ENCODE measurements around the gene SCN9A.
"Not testable (repeated sequence)": the region's sequence is repeated elsewhere in the genome, so short reads cannot be mapped to it uniquely, and the experiment has no call there.

Gene SCN9A

DNA sequence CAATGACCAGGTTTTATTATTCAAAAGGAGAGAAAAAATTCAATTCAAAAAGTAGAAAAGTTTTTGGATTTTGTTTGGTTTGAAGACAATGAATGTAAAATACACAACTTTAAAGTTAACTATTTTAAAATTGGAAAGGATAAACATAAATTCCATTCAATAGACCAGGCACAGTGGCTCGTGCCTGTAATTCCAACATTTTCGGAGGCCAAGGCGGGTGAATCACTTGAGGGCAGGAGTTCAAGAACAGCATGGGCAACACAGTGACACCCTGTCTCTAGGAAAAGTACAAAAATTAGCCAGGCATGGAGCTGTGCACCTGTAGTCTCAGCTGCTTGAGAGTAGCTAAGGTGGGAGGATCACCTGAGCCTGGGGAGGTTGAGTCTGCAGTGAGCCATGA is 54.7 kb downstream of the SCN9A start:
- no peak overlapping the region for H3K23ac ChIP-seq (ENCODE audit: low read length in 2 of 2)
- H3K4ac ChIP-seq (ENCODE audit: low read depth in 1 of 2, low read length in 2 of 2): no peak overlapping the region
- no peak overlapping the region for H3K14ac ChIP-seq (ENCODE audit: low read length in 2 of 2)
- no peaks in the 10 kb centered on the region for H3K27me3 ChIP-seq (ENCODE audit: control insufficient read depth in 1 of 2, insufficient read depth in 1 of 2, low read length in 2 of 2)
- H3K79me1 ChIP-seq (replicated peaks; ENCODE audit: low read length, poor library complexity, severe bottlenecking): no peaks in the 10 kb centered on the region
- H3K18ac ChIP-seq (ENCODE audit: low read depth in 1 of 2, low read length in 2 of 2): no peak overlapping the region
- H2AFZ ChIP-seq (ENCODE audit: low read depth, low read length): no peak overlapping the region
- no peak overlapping the region for H3K4me3 ChIP-seq (ENCODE audit: insufficient read depth in 1 of 2, low read depth in 1 of 2, low read length in 2 of 2)
- H3K27ac ChIP-seq (ENCODE audit: low read length, poor library complexity, severe bottlenecking): no peak overlapping the region
- H3K9ac ChIP-seq (ENCODE audit: low read length): no peak overlapping the region
- H2BK5ac ChIP-seq (ENCODE audit: low read depth, low read length, poor library complexity, severe bottlenecking): no peak overlapping the region
- H4K91ac ChIP-seq (ENCODE audit: low read length): no peak overlapping the region
- H2BK12ac ChIP-seq (ENCODE audit: low read length in 2 of 2): no peak overlapping the region
- H2BK15ac ChIP-seq (ENCODE audit: low read depth, poor library complexity, severe bottlenecking): no peak overlapping the region
- no peak overlapping the region for H2BK120ac ChIP-seq (ENCODE audit: low read depth, low read length)
- no peaks in the 10 kb centered on the region for H3K36me3 ChIP-seq (ENCODE audit: control insufficient read depth in 1 of 2, insufficient read depth in 2 of 2, low read depth in 1 of 2, low read length in 2 of 2)
- H3K9me3 ChIP-seq (ENCODE audit: control insufficient read depth, low read length): no peaks in the 10 kb centered on the region
- no peak overlapping the region for H4K8ac ChIP-seq (ENCODE audit: low read length)
- DNase-seq: no peak
- H3K4me1 ChIP-seq (ENCODE audit: control insufficient read depth, insufficient read depth, low read depth, low read length): no peaks in the 10 kb centered on the region
- no peak overlapping the region for H2AK5ac ChIP-seq (ENCODE audit: low read length, severe bottlenecking)
- 94% methylated on average over 3 of the region's 3 CpGs for WGBS
- no peak overlapping the region for H3K4me2 ChIP-seq (ENCODE audit: low read length, poor library complexity, severe bottlenecking)

DNA sequence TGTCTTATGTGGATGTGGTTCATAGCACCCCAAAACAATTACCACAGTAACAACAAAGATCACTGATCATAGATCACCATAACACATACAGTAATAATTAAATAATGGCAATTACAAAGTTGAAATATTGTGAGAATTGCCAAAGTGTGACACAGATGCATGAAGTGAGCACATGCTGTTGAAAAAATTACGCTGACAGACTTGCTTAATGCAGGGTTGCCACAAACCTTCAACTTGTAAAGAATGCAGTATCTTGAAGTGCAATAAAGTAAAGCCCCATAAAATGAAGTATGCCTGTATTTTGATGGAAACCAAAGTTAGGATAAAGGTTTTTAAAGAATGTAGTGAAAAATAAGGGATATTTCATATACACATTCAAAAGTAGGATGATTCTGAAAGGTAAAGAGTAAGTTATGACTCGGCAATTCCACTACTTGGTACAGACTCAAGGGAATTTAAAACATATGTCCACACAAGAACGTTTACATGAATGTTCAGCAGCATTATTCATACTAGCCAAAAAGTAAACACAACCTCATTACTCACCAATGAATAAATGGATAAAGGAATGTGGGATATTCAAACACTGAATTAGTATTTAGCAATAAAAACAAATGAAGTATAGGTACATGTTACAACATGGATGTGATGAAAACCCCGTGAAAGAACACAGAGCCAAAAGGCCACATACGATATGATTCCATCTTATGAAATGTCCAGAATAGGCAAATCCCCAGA is 61.6 kb downstream of the SCN9A start:
- no peak overlapping the region for H2AFZ ChIP-seq (ENCODE audit: low read depth, low read length)
- no peak overlapping the region for H3K4me3 ChIP-seq (ENCODE audit: insufficient read depth in 1 of 2, low read depth in 1 of 2, low read length in 2 of 2)
- peak; percentile 71 for DNase-seq
- no peak overlapping the region for H2BK15ac ChIP-seq (ENCODE audit: low read depth, poor library complexity, severe bottlenecking)
- no peak overlapping the region for H2BK5ac ChIP-seq (ENCODE audit: low read depth, low read length, poor library complexity, severe bottlenecking)
- no peak overlapping the region for H2AK5ac ChIP-seq (ENCODE audit: low read length, severe bottlenecking)
- H3K9ac ChIP-seq (ENCODE audit: low read length): no peak overlapping the region
- H3K18ac ChIP-seq (ENCODE audit: low read depth in 1 of 2, low read length in 2 of 2): no peak overlapping the region
- no peak overlapping the region for H3K4ac ChIP-seq (ENCODE audit: low read depth in 1 of 2, low read length in 2 of 2)
- WGBS: 37% methylated on average over 2 of the region's 5 CpGs
- no peaks in the 10 kb centered on the region for H3K36me3 ChIP-seq (ENCODE audit: control insufficient read depth in 1 of 2, insufficient read depth in 2 of 2, low read depth in 1 of 2, low read length in 2 of 2)
- H3K9me3 ChIP-seq (ENCODE audit: control insufficient read depth, low read length): no peaks in the 10 kb centered on the region
- no peak overlapping the region for H3K27ac ChIP-seq (ENCODE audit: low read length, poor library complexity, severe bottlenecking)
- H3K27me3 ChIP-seq (ENCODE audit: control insufficient read depth in 1 of 2, insufficient read depth in 1 of 2, low read length in 2 of 2): no peaks in the 10 kb centered on the region
- no peak overlapping the region for H4K8ac ChIP-seq (ENCODE audit: low read length)
- H3K79me1 ChIP-seq (replicated peaks; ENCODE audit: low read length, poor library complexity, severe bottlenecking): no peaks in the 10 kb centered on the region
- H3K23ac ChIP-seq (ENCODE audit: low read length in 2 of 2): no peak overlapping the region
- no peak overlapping the region for H2BK12ac ChIP-seq (ENCODE audit: low read length in 2 of 2)
- no peaks in the 10 kb centered on the region for H3K4me1 ChIP-seq (ENCODE audit: control insufficient read depth, insufficient read depth, low read depth, low read length)
- no peak overlapping the region for H3K14ac ChIP-seq (ENCODE audit: low read length in 2 of 2)
- no peak overlapping the region for H3K4me2 ChIP-seq (ENCODE audit: low read length, poor library complexity, severe bottlenecking)
- no peak overlapping the region for H4K91ac ChIP-seq (ENCODE audit: low read length)
- H2BK120ac ChIP-seq (ENCODE audit: low read depth, low read length): no peak overlapping the region

DNA sequence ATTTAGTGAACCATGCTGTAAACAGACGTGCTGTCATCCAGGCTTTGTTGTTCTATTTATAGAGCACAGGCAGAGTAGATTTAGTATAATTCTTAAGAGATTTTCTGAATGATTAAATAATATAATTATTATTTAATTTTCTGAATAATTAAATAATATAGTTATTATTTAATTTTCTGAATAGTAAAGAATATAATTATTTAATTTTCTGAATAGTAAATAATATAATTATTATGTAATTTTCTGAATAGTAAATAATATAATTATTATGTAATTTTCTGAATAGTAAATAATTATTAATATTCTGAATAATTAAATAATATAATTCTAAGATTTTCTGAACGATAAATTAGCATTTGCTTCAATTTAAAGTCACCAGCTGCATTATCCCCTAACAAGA is 62.9 kb downstream of the SCN9A start:
- not testable (repeated sequence) for H3K23ac ChIP-seq (ENCODE audit: low read length in 2 of 2); H4K91ac ChIP-seq (ENCODE audit: low read length); H3K27me3 ChIP-seq (ENCODE audit: control insufficient read depth in 1 of 2, insufficient read depth in 1 of 2, low read length in 2 of 2)

DNA sequence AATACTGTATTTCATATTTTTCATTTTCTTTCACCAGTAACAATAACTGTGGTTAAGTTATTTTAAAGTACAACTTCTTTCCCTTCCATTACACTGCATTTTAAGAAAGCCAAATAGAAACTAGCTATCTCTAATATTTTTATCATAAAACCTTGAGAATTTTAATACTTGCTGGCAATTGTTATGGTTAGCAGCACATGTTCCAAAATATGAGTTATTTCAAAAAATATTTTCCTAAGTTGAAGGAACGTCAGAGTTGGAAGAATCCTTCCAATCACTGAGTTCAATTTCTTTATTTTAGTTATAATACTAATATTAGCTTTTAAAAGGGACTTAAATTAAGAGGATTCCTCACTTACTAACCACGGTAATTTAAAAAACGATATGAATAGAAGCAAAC is 68.4 kb downstream of the SCN9A start:
- Histone ChIP-seq H3K23ac (ENCODE audit: low read length in 2 of 2) (no peak overlapping the region), H3K9me3 (ENCODE audit: control insufficient read depth, low read length) (no peaks in the 10 kb centered on the region), H2AK5ac (ENCODE audit: low read length, severe bottlenecking) (no peak overlapping the region), H3K27ac (ENCODE audit: low read length, poor library complexity, severe bottlenecking) (no peak overlapping the region), H2BK15ac (ENCODE audit: low read depth, poor library complexity, severe bottlenecking) (no peak overlapping the region), H2AFZ (ENCODE audit: low read depth, low read length) (no peak overlapping the region), H3K4me1 (ENCODE audit: control insufficient read depth, insufficient read depth, low read depth, low read length) (no peaks in the 10 kb centered on the region), H2BK120ac (ENCODE audit: low read depth, low read length) (no peak overlapping the region), H3K79me1 (replicated peaks; ENCODE audit: low read length, poor library complexity, severe bottlenecking) (no peaks in the 10 kb centered on the region), H3K4me3 (ENCODE audit: insufficient read depth in 1 of 2, low read depth in 1 of 2, low read length in 2 of 2) (no peak overlapping the region), H3K14ac (ENCODE audit: low read length in 2 of 2) (no peak overlapping the region), H3K36me3 (ENCODE audit: control insufficient read depth in 1 of 2, insufficient read depth in 2 of 2, low read depth in 1 of 2, low read length in 2 of 2) (no peaks in the 10 kb centered on the region), H2BK5ac (ENCODE audit: low read depth, low read length, poor library complexity, severe bottlenecking) (no peak overlapping the region), H3K27me3 (ENCODE audit: control insufficient read depth in 1 of 2, insufficient read depth in 1 of 2, low read length in 2 of 2) (no peaks in the 10 kb centered on the region), H3K4me2 (ENCODE audit: low read length, poor library complexity, severe bottlenecking) (no peak overlapping the region), H3K4ac (ENCODE audit: low read depth in 1 of 2, low read length in 2 of 2) (no peak overlapping the region), H3K9ac (ENCODE audit: low read length) (no peak overlapping the region), H2BK12ac (ENCODE audit: low read length in 2 of 2) (no peak overlapping the region), H3K18ac (ENCODE audit: low read depth in 1 of 2, low read length in 2 of 2) (no peak overlapping the region), H4K91ac (ENCODE audit: low read length) (no peak overlapping the region), H4K8ac (ENCODE audit: low read length) (no peak overlapping the region)
- no peak for DNase-seq
- WGBS: no CpG with 5 or more reads among the region's 3 CpGs

More for the DNA sequence above, 62.9 kb downstream of the SCN9A start:
- not testable (repeated sequence) for H2BK5ac ChIP-seq (ENCODE audit: low read depth, low read length, poor library complexity, severe bottlenecking); H2AFZ ChIP-seq (ENCODE audit: low read depth, low read length); H3K18ac ChIP-seq (ENCODE audit: low read depth in 1 of 2, low read length in 2 of 2); H2BK15ac ChIP-seq (ENCODE audit: low read depth, poor library complexity, severe bottlenecking); H3K9me3 ChIP-seq (ENCODE audit: control insufficient read depth, low read length); H3K4me2 ChIP-seq (ENCODE audit: low read length, poor library complexity, severe bottlenecking); H3K4me3 ChIP-seq (ENCODE audit: insufficient read depth in 1 of 2, low read depth in 1 of 2, low read length in 2 of 2); H2BK12ac ChIP-seq (ENCODE audit: low read length in 2 of 2); H3K79me1 ChIP-seq (replicated peaks; ENCODE audit: low read length, poor library complexity, severe bottlenecking); H3K9ac ChIP-seq (ENCODE audit: low read length); H3K27ac ChIP-seq (ENCODE audit: low read length, poor library complexity, severe bottlenecking); H2BK120ac ChIP-seq (ENCODE audit: low read depth, low read length); H3K4ac ChIP-seq (ENCODE audit: low read depth in 1 of 2, low read length in 2 of 2); H3K36me3 ChIP-seq (ENCODE audit: control insufficient read depth in 1 of 2, insufficient read depth in 2 of 2, low read depth in 1 of 2, low read length in 2 of 2); H3K14ac ChIP-seq (ENCODE audit: low read length in 2 of 2); H4K8ac ChIP-seq (ENCODE audit: low read length); DNase-seq; H2AK5ac ChIP-seq (ENCODE audit: low read length, severe bottlenecking); H3K4me1 ChIP-seq (ENCODE audit: control insufficient read depth, insufficient read depth, low read depth, low read length)
- no CpG with 5 or more reads among the region's 2 CpGs for WGBS

Data from mesenchymal stem cell (in vitro differentiated cells and primary cell).